Measurements from ENCODE around the gene COPZ2.
"Not testable (repeated sequence)": the region's sequence is repeated elsewhere in the genome, so short reads cannot be mapped to it uniquely, and the experiment has no call there.

Gene COPZ2

DNA sequence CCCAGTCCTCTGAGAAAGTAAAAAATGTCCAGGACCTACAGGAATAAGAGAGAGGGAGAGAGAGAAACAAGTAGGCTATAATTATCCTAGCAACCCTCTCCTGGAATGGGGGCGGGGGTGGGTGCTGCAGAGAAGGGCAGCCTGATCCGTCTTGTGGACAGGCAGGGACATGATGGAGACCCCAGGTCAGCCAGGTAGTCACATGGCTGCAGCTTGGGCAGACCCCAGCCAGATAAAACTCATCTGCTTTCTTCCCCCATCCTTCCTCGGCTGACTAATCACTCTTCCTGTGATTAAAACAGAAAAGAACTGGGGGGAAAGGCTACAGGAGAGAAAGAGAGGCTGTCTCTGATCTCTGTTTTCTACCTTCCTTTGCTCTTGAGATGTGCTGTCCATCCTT is 32.6 kb downstream of the COPZ2 start:
- no peak for DNase-seq (ENCODE audit: low spot score)

DNA sequence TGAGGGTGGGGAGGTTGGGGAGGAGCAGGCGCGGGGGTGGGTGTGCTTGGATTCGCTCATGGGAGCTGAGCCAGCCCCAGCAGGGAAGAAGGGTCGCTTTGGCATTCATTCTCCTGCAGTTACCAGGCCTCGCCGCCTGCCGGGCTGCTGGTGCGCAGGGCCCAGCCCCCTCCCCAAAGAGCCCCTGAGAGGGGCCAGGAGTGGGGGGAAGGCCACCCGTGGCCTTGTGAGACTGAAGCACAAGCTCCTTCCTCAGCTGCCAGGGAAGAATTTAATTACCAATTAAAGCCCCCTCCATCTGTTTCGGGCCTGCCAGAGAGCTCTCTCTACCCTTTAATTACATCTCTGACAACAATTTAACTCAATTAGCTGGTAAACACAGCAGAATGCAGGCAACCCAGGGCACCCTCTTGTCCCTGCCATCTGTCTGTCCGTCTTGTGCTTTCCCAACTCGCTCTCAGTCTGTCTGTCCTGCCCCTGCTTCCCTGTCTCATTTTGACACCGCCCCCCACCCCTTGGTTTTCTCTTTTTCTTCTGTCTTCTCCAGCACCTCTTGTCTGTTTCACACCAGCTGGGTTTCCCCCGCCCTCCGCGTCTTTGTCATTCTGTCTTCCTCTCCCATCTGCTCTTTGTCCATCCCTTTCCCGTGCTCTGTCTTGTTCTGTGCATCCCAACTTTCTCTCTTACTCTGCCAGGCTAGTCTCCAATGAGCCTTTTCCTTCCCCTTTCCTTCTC is 34.0 kb downstream of the COPZ2 start:
- no peak for DNase-seq (ENCODE audit: low spot score)

DNA sequence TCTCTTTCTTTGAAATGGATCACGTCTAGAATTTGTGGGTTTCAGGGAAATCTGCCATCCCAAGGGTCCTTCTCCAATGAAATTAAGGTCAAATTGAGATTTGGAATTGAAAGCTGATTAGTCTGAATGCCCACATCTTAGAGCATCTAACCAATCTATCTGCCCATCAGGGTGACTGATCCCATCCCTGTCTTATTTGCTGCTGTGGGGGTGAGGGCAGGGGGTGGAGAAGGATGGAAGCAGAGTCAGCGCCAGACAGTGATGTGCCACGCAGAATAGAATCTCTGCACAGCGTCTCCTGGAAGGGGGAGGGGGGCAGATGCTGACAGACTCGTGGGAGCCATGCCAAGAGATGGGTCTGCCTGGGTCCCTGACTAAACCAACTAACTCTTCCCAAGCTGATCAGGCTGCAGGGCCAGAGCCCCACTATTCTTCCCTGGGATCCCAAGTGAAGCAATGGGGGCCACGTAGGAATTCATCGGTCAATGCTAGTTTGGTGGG is 34.6 kb downstream of the COPZ2 start:
- no peak for DNase-seq (ENCODE audit: low spot score)

DNA sequence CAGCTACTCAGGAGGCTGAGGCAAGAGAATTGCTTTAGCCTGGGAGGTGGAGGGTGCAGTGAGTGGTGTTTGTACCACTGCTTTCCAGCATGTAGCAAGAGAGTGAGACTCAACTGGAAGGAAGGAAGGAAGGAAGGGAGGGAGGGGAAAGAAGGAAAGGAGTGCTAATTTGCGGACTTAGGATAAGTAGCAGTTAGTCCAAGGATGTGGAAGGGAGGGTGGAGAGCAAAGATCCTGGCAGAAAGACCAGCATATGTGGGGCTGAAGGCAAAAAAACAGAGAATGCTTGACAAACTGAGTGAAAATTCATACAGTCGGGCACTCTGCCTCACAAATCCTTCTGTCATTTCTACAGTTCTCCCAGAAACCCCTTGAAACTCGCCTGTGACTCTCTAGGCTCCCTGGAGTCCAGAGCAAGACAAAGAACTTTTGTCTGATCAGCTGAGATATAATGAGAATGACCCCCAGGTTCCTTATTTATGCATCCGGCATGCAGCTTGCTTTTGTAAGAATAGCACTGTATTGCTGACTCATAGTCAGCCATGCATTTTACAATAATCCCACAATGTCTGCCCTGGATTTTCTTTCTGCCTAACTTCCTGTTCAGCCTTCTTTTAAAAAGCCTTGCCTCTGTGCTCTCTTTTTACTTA is 35.2 kb downstream of the COPZ2 start:
- DNase-seq (ENCODE audit: low spot score) = no peak

DNA sequence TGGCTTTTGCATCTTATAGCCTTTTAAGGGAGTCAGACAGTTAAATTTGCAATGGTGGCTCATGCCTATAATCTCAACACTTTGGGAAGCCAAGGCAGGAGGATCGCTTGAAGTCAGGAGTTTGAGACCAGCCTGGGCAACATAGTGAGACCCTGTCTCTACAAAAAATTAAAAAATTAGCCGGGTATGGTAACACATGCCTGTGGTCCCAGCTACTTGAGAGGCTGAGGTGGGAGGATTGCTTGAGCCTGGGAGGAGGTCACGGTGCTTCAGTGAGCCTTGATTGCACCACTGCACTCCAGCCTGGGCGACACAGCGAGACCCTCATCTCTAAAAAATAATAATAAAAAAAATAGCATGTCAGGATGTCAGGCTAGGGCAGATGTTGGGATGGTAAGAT is 35.9 kb downstream of the COPZ2 start:
- DNase-seq (ENCODE audit: low spot score) = not testable (repeated sequence)

DNA sequence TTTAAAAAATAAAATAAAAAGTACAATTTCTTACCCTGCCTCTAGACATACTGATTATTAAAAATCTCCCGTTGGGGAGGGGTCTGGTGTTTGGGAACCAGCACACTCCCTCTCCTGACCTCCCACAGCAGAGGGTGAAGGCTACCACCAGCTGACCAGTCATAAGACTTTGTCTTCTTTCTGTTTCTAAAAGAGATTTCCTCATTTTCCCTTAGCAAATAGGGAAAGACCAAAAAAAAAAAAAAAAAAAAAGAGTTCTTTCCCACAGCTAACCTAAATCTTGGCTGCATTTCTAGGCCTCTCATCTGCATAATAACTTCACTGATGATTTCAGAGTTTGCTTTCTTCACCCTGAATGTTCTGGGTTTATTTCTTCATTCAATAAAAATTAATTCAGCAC is 36.4 kb downstream of the COPZ2 start:
- no peak for DNase-seq (ENCODE audit: low spot score)

DNA sequence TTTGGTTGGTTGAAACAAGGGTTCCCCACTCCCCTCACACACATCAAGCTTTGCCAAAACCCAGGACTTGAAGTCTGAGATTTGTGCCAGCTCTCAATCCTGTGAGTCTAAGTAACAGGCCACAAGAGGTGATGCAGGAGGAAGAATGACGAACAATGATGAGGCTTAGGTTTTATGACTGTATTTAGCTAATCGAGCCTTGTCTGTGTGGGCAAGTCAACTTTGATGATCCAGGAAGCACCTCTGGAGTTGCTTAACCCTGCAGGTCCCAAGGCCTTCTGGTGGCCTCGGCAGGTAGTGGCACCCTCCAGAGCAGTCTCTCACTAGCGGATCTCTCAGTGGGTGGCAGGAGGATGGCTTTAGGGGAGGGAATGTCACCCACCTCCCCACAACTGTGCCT is 38.0 kb downstream of the COPZ2 start:
- no peak for DNase-seq (ENCODE audit: low spot score)

DNA sequence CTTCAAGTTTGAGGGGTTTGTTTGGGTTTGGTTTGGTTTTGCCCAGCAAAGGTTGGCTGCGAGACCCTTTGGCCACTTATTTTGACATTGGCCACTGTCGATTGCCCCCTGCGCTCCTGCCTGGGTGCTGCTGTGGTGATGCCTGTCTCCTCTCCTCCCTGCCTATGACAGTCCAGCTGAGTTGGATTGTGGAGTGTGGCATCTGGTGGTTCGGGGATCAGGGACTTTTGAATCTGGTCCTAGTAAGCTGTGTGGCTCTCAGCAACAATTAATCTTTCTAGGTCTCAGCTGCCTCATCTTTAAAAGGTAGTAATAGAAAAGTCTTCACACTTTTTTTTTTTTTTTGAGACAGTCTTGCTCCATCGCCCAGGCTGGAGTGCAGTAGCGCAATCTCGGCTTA is 39.6 kb downstream of the COPZ2 start:
- no peak for DNase-seq (ENCODE audit: low spot score)

DNA sequence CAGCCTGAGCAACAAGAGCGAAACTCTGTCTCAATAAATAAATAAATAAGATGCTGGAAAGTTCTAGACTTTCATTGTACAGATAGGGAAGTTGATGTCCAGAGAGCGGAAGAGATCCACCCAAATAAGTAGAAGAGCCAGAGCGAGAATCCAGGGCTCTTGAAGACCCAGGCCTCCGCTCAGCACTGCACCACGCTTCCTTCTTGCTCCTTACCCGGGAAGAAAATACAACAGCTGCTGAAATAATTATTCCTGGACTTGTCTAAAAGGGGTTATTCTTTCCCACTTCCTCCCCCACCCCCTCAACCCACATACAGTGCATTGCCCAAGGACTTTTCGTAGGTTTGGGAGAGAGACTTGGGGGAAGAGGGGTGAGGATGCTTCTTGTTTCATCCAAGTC is 40.0 kb downstream of the COPZ2 start:
- DNase-seq (ENCODE audit: low spot score) = no peak

DNA sequence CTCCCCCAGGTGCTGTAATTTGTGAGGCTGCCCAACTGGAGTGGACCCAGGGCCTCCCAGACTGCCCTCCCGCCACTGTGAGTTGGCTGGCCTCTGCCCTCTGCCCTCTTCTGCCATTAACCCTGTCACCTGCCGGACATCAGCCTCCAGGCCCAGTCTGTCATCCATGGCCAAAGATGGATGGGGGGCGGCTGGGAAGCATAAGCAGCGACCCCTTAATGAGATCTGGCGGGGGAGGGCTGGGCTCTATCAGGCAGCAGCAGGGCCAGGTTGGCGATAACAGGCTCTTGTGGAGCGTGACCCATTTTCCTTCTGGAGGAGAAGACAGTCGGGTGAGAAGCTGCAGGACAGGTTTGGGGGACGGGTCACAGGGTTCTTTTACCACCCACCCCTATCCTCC is 41.4 kb downstream of the COPZ2 start:
- no peak for DNase-seq (ENCODE audit: low spot score)

DNA sequence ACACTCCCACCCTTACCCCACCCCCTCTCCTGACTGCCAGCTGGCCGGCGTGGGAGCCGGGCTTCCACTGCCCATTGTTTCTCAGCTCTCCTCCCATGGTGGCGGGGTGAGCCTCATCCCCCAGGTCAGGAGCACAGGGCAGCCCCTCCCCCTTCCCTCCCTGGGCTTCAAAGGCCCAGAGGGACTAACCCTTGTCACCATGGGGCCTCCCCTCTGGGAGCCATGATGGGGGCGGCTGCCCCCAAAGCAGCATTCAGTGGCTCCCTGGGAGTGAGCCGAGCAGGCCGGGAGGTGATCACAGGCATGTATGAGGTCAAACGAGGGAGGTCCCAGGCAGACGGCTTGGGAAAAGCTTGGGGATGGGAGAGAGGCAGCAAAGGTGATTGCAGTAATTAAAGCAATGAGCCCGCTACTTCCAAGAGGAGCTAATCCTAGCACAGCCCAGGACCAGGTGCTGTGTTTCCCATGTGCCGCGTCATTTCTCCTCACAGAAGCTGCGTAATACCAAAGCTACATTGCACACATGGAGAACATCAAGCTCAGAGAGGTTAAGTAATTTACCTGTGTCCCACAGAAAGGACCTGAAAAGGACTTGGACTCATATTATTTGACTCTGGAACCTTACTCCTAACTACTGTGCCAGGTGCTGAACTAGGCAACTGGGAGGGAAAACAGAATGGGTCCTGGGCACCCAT is 42.2 kb downstream of the COPZ2 start:
- no peak for DNase-seq (ENCODE audit: low spot score)

DNA sequence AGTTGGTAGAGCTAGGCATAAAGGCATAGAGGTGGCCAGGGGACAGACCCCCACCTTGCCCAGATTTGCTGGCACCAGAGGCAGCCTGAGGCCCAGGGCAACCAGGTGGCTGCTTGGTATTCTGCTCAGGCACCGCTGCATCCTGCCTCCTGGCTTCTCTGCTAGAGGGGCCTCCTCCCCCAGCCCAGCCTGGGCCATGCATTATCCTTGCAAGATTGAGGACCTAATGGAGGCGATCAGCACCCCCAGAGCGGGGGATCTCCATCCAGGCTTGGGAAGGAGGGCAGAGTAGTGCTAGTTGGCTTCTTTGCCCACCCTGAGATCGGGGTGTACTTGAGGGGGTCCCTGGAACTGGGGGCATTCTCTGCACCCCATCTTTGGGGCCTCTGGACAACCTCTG is 42.9 kb downstream of the COPZ2 start:
- DNase-seq (ENCODE audit: low spot score) = no peak

DNA sequence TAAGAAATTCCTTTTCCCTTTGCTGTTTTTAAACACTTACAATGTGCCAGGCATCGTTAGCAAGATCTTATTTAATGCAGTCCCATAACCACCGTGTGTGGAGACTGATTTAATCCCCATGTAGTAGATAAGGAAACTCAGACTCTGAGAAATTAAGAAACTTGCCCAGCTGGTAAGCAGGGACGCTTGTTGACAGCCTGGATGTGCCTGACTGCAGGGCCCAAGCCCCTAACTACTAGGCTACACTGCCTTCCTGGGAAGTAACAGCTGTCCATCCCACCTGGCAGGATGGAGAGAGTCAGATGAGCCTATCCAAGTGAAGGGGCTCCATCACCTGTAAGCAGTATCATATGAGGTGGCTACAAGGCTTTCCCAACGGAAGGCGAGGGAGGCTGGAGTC is 43.6 kb downstream of the COPZ2 start:
- no peak for DNase-seq (ENCODE audit: low spot score)

DNA sequence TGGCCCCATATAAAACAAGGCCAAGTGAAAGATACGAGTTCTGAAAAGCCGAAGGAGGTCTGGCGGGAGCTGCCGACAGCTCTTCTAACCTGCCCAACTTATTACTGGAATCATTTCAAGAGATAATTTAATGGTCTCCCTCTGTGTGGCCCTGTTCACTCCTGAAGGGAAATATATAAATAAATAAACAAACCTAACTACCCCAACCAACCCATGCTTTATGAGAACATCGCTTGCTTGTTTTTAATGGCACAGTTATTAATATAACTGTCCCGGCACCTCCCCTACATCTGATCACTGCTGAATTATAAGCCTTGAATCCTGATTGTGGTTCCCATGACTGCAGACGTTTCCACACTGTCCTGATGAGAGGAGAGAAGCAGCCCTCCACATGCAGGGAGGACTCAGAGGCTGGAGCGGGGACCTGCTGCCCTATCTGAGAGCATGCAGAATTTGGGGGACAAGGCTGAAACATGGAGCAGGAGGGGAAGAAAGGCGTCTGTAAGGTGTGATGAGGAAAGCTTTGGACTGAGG is 44.5 kb downstream of the COPZ2 start:
- no peak for DNase-seq (ENCODE audit: low spot score)

DNA sequence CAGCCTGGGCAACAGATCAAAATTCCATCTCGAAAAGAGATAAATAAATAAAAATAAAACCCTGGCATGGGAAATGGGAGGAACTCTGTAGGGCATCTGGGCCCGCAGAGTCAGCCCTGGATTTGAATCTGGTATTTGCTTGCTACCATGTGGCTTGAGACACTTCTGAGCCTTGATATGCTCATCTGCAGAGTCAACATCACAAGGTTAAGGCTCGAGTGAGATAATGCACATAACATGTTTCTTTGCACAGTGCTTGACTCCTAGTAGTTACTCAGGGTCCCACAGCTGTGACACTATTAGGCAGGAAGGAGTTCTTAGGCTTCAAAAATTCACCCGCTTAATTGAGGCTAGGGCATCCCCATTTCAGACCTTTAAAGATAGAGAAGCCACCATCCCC is 45.4 kb downstream of the COPZ2 start:
- DNase-seq (ENCODE audit: low spot score) = no peak

DNA sequence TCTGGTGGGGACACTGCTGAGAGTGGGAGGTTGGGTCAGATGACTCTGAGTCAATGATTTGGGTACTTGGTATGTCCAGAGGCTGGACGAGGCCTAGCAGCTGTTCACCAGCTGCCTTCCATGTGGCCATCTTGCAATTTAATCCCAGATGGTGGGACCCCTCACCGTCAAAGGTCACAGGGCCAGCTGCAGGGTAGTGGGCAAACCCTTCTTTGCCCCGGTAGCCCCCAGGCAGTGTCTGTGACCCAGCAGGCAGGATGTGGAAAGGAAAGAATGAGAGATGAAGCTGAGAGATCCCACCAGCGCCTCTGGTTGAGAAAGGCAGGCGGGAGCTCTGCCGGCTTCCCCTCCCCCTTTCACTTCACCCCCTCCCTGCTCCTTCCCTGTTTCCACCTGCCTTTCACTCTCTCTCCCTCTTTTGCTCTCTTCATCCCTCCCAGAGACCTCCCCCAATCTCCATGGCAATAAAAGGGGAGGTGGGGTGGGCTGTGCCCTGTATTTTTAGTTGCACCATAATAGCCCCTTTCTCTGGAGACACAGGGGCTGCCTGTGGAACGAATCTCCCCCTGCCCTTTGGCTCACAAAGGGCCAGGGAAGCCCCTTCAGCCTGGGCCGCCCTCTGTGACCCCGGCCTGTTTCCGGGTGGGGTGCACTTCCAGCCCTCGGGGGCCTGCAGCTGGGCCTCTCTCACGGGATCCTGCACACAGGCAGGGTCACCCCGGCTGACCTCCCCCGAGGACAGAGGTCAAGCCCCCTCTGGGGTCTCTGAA is 46.5 kb downstream of the COPZ2 start:
- no peak for DNase-seq (ENCODE audit: low spot score)

DNA sequence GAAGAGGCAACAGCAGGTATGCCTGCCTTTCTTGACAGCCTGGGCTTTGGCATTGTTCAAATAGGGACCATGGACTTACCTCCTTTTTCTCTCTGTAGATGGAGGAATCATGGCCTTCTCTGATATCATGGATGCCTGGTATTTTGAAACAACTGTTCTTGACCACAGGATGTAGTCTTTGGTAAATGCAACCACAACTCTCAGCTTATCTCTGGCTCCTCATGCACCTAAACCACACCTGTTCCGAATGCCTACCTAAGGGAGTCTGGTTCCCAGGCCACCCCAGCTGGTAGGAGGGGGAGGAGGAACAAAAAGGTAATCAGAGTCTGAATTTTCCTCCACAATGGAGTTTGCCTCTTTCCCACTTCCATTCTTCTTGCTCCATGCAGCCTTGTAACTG is 47.9 kb downstream of the COPZ2 start:
- DNase-seq (ENCODE audit: low spot score) = no peak

DNA sequence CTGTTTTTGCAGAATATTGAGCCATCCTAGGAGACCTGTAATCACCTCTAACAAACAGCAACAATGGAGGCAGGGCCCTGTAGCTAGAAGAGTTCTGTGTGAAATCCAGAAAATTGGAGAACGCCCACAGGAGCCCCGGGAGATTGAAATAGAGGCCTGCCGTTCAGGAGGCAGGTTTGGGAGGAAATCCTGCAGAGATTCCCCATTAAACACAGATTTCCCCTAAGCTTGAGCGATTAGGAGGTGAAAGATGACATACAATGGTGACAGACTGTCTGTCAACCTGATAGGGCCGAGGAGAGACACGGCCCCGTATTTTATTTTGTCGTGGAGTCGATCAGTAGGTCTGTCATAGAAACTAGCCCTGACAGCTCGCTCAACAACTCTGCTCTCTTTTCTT is 48.4 kb downstream of the COPZ2 start:
- no peak for DNase-seq (ENCODE audit: low spot score)

DNA sequence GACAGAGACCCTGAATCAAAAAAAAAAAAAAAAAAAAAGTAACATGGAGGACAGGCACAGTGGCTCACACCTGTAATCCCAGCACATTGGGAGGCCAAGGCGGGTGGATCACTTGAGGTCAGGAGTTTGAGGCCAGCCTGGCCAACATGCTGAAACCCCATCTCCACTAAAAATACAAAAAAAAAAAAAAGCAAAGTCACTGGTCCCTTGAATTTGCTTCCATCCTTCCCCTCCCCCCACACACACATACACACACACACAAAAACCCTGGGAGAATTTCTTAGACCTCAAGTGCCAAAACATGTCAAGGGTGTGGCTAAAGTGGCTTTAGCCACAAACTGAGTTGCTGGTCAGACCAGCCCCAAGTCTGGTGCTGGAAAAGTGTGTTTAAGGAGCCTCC is 49.2 kb downstream of the COPZ2 start:
- not testable (repeated sequence) for DNase-seq (ENCODE audit: low spot score)

DNA sequence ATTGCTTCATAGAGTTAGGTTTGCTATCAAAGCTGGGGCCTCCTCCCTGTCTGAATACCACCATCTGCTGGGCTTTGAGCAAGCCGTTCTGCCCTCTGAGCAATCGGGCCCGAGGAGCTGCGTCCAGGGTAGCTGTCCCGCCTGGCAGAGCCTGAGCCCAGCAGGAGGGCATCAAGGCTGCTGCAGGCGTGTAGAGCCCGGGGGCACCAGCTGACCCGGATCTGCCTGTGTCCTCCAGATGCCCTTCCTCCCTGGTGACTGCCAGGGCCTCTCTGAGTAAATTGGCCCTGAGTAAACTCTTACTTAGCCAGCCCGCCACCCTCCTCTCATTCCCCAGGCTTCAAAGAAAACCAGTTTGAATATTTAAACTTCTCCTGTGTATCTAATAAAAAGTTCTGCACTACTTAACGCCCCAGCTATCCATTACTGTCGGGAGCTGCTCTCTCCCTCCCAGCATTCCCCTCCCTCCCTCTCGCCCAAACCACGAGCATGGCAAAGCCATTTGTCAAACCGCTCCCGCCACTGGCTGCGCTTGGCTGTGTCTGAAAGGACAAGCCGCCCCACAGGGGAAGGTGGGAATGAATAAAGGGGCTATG is 50.3 kb downstream of the COPZ2 start:
- DNase-seq (ENCODE audit: low spot score) = no peak

DNA sequence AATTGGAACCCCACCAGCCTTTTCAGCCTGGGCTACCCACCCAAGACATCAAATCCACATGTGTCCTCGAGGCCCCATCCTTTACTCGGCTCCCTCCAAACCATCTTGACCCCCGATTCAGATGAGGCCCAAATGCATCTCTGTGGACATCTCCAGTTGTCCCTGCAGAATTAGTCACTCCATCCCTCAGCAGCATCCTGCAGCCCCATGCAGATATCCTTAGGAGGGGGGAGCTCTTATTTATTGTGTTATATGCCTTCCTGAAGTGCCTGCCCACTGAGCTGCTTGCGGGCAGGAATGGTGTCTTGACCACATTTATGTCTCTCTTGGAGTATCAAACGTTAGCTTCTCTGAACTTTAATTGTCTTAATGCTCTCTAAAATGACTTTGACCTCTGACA is 51.1 kb downstream of the COPZ2 start:
- no peak for DNase-seq (ENCODE audit: low spot score)

Measured in activated CD4-positive, alpha-beta T cell treated with anti-CD3 and anti-CD28 coated beads, Interleukin-2, Interleukin-4, amounts not matched to agents 100 ng/mL and 50 ng/mL, durations not matched to agents 16 hours and 8 hours (primary cell).